GM12864 (cell line): ENCODE measurements around the gene RNF150.

Experiments used
- DNase-seq: peaks from one replicate; pipeline ENCODE4 v3.0.0-alpha.2; 2011; ENCODE audit warnings: low read depth
- H3K4me3 ChIP-seq: 2 replicates; pipeline ENCODE4 v1.5.1; 2011; ENCODE audit warnings: mild to moderate bottlenecking, low read depth, low read length, control low read depth
- CTCF ChIP-seq: IDR thresholded peaks from 2 replicates; pipeline ENCODE4 v1.5.1; 2011; ENCODE audit warnings: low read depth, mild to moderate bottlenecking, moderate library complexity, low read length, control low read depth, inconsistent platforms; ENCODE audit errors: missing control alignments

Gene RNF150

GRCh38 chr4:141020801-141021261 is 112.4 kb downstream of the RNF150 start:
- H3K4me3 ChIP-seq = no peak overlapping the region
- TF ChIP-seq CTCF = no peak
- DNase-seq = no peak

GRCh38 chr4:141019768-141020167 is 113.5 kb downstream of the RNF150 start:
- DNase-seq = no peak
- no peak for TF ChIP-seq CTCF
- H3K4me3 ChIP-seq = no peak overlapping the region

- no peak for DNase-seq
- no peak for TF ChIP-seq CTCF
- H3K4me3 ChIP-seq = no peak overlapping the region
These were observed 117.0 kb downstream of the RNF150 start for GRCh38 chr4:141016117-141016798.

- DNase-seq = no peak
- H3K4me3 ChIP-seq = no peak overlapping the region
- TF ChIP-seq CTCF = no peak
These were observed 119.4 kb downstream of the RNF150 start for GRCh38 chr4:141013899-141014298.

DNA sequence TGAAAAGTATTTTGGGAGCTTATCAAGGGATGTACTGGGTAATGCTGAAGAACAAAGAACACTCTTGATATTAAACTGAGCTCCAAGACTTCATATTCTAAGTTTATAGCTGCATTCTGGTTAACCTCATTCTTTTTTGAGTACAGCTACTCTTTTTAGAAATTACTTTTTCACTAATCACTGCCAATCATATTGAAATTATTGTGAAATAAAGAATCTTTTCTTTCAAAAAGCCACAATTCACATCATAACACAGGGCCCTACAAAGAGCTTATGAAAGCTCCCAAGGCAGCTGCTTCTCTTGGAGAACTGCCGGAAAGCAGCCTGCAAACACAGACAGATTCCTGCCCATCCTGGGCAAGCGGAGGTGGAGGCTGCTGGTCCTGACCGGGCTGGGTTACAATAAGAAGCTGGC is 121.4 kb downstream of the RNF150 start:
- H3K4me3 ChIP-seq = no peak overlapping the region
- DNase-seq = no peak
- TF ChIP-seq CTCF = no peak

DNA sequence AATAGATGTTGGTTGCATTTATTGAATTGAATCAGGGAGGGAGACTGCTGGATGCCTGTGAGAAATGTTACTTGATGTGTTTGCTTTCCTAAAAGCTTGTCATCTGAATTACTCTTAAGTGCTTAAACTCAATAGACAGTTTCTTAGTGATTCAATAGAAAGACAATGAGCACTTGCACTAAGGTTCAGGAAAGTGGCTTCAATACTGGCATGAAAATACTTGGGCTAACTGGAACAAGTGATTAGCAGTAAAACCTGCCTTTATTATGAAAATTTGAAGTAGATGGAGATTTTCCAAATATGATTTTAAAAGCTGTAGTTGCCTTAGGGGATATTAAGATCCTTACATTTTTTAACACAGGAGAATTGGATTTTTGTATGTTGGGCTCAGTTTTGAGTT is 123.3 kb downstream of the RNF150 start:
- DNase-seq = no peak
- no peak overlapping the region for H3K4me3 ChIP-seq
- TF ChIP-seq CTCF = no peak

- DNase-seq = no peak
- TF ChIP-seq CTCF = no peak
These were observed 124.1 kb downstream of the RNF150 start for GRCh38 chr4:141009129-141009528.

More at GRCh38 chr4:141009129-141009528, 124.1 kb downstream of the RNF150 start:
- H3K4me3 ChIP-seq = no peak overlapping the region
